Esophagus squamous epithelium (tissue), 5 donors: ENCODE results near the gene SKA2. TPM values are rescaled to one million over a fixed set of nuclear protein-coding genes. Genes with fewer than 3 reads are reported as not detected.

ENCODE experiments used
- DNase-seq: peaks from one replicate; lab custom pipeline; 2025; lab: John Stamatoyannopoulos, UW
- H3K27ac ChIP-seq, 4 donors: fragments of 200-600 bp; sonication (generic); one replicate each; pipeline ENCODE4 v1.5.1; 2016 to 2019; ENCODE audit warnings: mild to moderate bottlenecking in 1 of 4
- H3K27me3 ChIP-seq, 4 donors: fragments of 200-600 bp; sonication (generic); 1 replicate in 3 of 4; 2 replicates in 1 of 4; pipeline versions ENCODE4 v1.5.1 to v1.6.0; 2017 to 2021; ENCODE audit warnings: antibody characterized with exemption in 1 of 4
- H3K36me3 ChIP-seq, 3 donors: fragments of 200-600 bp; sonication (generic); one replicate each; pipeline ENCODE4 v1.5.1; 2016 to 2019
- H3K4me1 ChIP-seq, 3 donors: fragments of 200-600 bp; sonication (generic); one replicate each; pipeline ENCODE4 v1.5.1; 2017 to 2019
- H3K4me3 ChIP-seq, 4 donors: fragments of 200-600 bp; sonication (generic); 1 replicate in 3 of 4; 2 replicates in 1 of 4; pipeline ENCODE4 v1.5.1; 2016 to 2019; ENCODE audit warnings: mild to moderate bottlenecking in 2 of 4, moderate library complexity in 1 of 4
- H3K9me3 ChIP-seq, 3 donors: fragments of 200-600 bp; sonication (generic); one replicate each; pipeline ENCODE4 v1.5.1; 2016 to 2019
- CTCF ChIP-seq, 6 experiments: fragments of 450-650 bp in 4 of 6; fragments of 200-600 bp in 2 of 6; sonication (generic) in 2 of 6; IDR thresholded peaks; one replicate each; pipeline ENCODE4 v1.5.1; 2016 to 2019; ENCODE audit warnings: antibody characterized with exemption in 6 of 6, mild to moderate bottlenecking in 4 of 6, moderate library complexity in 4 of 6
- POLR2A ChIP-seq, 4 donors: fragments of 450-650 bp; IDR thresholded peaks; one replicate each; pipeline ENCODE4 v1.6.1; 2017; ENCODE audit warnings: antibody characterized with exemption in 4 of 4, mild to moderate bottlenecking in 4 of 4, moderate library complexity in 3 of 4
- WGBS, 2 donors: methylation state at CpG; one replicate each; pipeline ENCODE4 v1.1.5; 2018; 5-methylcytosine and 5-hydroxymethylcytosine counted together
- intact Hi-C: fragments of 100-400 bp; cut with DNase I; formaldehyde crosslinking; loops from one replicate; pipeline ENCODE4 v1.15.0; 2022
- total RNA-seq, 4 donors: library from RNA; depleted of rRNA; stranded (reverse); fragments of >200 nt; gene quantifications; one replicate each; pipeline ENCODE4 v1.1.0, GENCODE V29; 2016
- donor health status: DM: yes; HTN: yes; CAD: no.

The SKA2 gene
- total RNA-seq, 4 donors from 2014 or later = 12.5 to 57.2 (median 37.6) TPM

GRCh38 chr17:59106463-59107305 is 48.3 kb downstream of the SKA2 start, which contains the start of gene TRIM37:
TRIM37 (minus strand) TSS chr17:59106880; CDS start chr17:59106461, 419 bp downstream.
- TF ChIP-seq POLR2A (IDR thresholded peaks at IDR 0.05) = peak in 3 of 4 donors; percentile 30 to 79 (median 71)
- peak in 3 of 6 experiments; percentile 10 to 20 (median 10) for TF ChIP-seq CTCF (IDR thresholded peaks at IDR 0.05)
- Histone ChIP-seq H3K4me3 (peak within 1 kb of the TSS; percentile 72 to 98 (median 84)), H3K27me3 (no peaks in the 10 kb centered on the region), H3K9me3 (no peaks in the 10 kb centered on the region), H3K4me1 (peaks cover 0 to 43% (median 13%) of the 10 kb centered on the region in 3 donors), H3K36me3 (peaks cover 0 to 26% (median 0%) of the 10 kb centered on the region in 3 donors), H3K27ac (peak within 1 kb of the TSS; percentile 90 to 95 (median 92))
- intact Hi-C loops = loop anchor here (10.0 kb wide), 1 partner anchor 48 kb away; the partner anchor contains the start of genes PRR11 and SKA2
- WGBS, 2 donors = 0 to 1% methylated on average over 24 to 57 of the region's 89 CpGs
- DNase-seq = peak; percentile 85

GRCh38 chr17:59105852-59106462 is 49.0 kb downstream of the SKA2 start:
- Histone ChIP-seq H3K27me3 (no peaks in the 10 kb centered on the region), H3K4me3 (peak overlapping the region; percentile 72 to 98 (median 84)), H3K36me3 (peaks cover 0 to 18% (median 0%) of the 10 kb centered on the region in 3 donors), H3K4me1 (peaks cover 0 to 43% (median 13%) of the 10 kb centered on the region in 3 donors), H3K27ac (peak overlapping the region; percentile 90 to 95 (median 92)), H3K9me3 (no peaks in the 10 kb centered on the region)
- peak; percentile 14 for DNase-seq
- intact Hi-C loops = loop anchor here (10.0 kb wide), 1 partner anchor 49 kb away; the partner anchor contains the start of genes PRR11 and SKA2
- 0% methylated on average over 7 to 10 of the region's 18 CpGs for WGBS, 2 donors
- TF ChIP-seq POLR2A (IDR thresholded peaks at IDR 0.05) (no peak), CTCF (IDR thresholded peaks at IDR 0.05) (no peak)

GRCh38 chr17:59101178-59101577 is 53.8 kb downstream of the SKA2 start:
- Histone ChIP-seq H3K27ac (no peak overlapping the region), H3K36me3 (peaks cover 0 to 46% (median 0%) of the 10 kb centered on the region in 3 donors), H3K4me1 (peaks cover 0 to 22% (median 13%) of the 10 kb centered on the region in 3 donors), H3K27me3 (no peaks in the 10 kb centered on the region), H3K9me3 (no peaks in the 10 kb centered on the region), H3K4me3 (no peak overlapping the region)
- intact Hi-C loops = loop anchor here (10.0 kb wide), 1 partner anchor 54 kb away; the partner anchor contains the start of genes PRR11 and SKA2
- no peak for DNase-seq
- TF ChIP-seq POLR2A (IDR thresholded peaks at IDR 0.05) (no peak), CTCF (IDR thresholded peaks at IDR 0.05) (no peak)
- WGBS, 2 donors = 89 to 100% methylated on average over 1 of the region's 1 CpG

GRCh38 chr17:59097876-59098275 is 57.1 kb downstream of the SKA2 start:
- Histone ChIP-seq H3K4me1 (peaks cover 0 to 6% (median 0%) of the 10 kb centered on the region in 3 donors), H3K9me3 (no peaks in the 10 kb centered on the region), H3K27me3 (no peaks in the 10 kb centered on the region), H3K27ac (no peak overlapping the region), H3K4me3 (no peak overlapping the region), H3K36me3 (peaks cover 0 to 37% (median 0%) of the 10 kb centered on the region in 3 donors)
- TF ChIP-seq CTCF (IDR thresholded peaks at IDR 0.05) = no peak
- no peak for TF ChIP-seq POLR2A (IDR thresholded peaks at IDR 0.05)
- intact Hi-C loops = no loop called here
- no peak for DNase-seq
